ENCODE results near the gene OR51B4.
"Not testable (repeated sequence)": the region's sequence is repeated elsewhere in the genome, so short reads cannot be mapped to it uniquely, and the experiment has no call there.

OR51B4 gene

GRCh38 chr11:5294342-5294995 lies 7.3 kb downstream of the OR51B4 start:
- DNase-seq: not testable (repeated sequence)

GRCh38 chr11:5293028-5293427 lies 8.7 kb downstream of the OR51B4 start:
- DNase-seq: no peak

- peak in 1 of 5 experiments; percentile 26 for DNase-seq
Measured at GRCh38 chr11:5291207-5291838, 10.4 kb downstream of the OR51B4 start.

- no peak for DNase-seq
Measured at GRCh38 chr11:5290106-5290505, 11.6 kb downstream of the OR51B4 start.

GRCh38 chr11:5289696-5290095 lies 12.1 kb downstream of the OR51B4 start:
- no peak for DNase-seq

- DNase-seq: no peak
Measured at GRCh38 chr11:5288906-5289550, 12.7 kb downstream of the OR51B4 start.

GRCh38 chr11:5288108-5288905 lies 13.4 kb downstream of the OR51B4 start:
- DNase-seq: no peak

GRCh38 chr11:5286901-5287300 lies 14.8 kb downstream of the OR51B4 start:
- no peak for DNase-seq

- DNase-seq: no peak
Measured at GRCh38 chr11:5286351-5286750, 15.4 kb downstream of the OR51B4 start.

GRCh38 chr11:5285703-5286340 lies 15.9 kb downstream of the OR51B4 start:
- no peak for DNase-seq

- DNase-seq: no peak
Measured at GRCh38 chr11:5284637-5285036, 17.1 kb downstream of the OR51B4 start.

- no peak for DNase-seq
Measured at GRCh38 chr11:5283882-5284281, 17.9 kb downstream of the OR51B4 start.

- DNase-seq: no peak
Measured at GRCh38 chr11:5283086-5283485, 18.7 kb downstream of the OR51B4 start.

- no peak for DNase-seq
Measured at GRCh38 chr11:5282628-5283027, 19.1 kb downstream of the OR51B4 start.

- DNase-seq: no peak
Measured at GRCh38 chr11:5281596-5281995, 20.1 kb downstream of the OR51B4 start.

- peak in 1 of 5 experiments; percentile 45 for DNase-seq
Measured at GRCh38 chr11:5280582-5281102, 21.1 kb downstream of the OR51B4 start.

GRCh38 chr11:5279471-5280090 lies 22.2 kb downstream of the OR51B4 start:
- DNase-seq: no peak

- DNase-seq: no peak
Measured at GRCh38 chr11:5277807-5278382, 23.9 kb downstream of the OR51B4 start.

GRCh38 chr11:5276697-5277096 lies 25.0 kb downstream of the OR51B4 start:
- DNase-seq: no peak

GRCh38 chr11:5275369-5276110 lies 26.2 kb downstream of the OR51B4 start:
- DNase-seq: no peak

GRCh38 chr11:5274395-5274794 lies 27.4 kb downstream of the OR51B4 start:
- no peak for DNase-seq
